DMS53 treated with DMSO at 0.1 percent for 48 hours (cell line): ENCODE results near the gene DNAJC28.
A peak's percentile ranks its signal among the peaks of the same experiment; 100 is the strongest.
"Not testable (repeated sequence)": the region's sequence is repeated elsewhere in the genome, so short reads cannot be mapped to it uniquely, and the experiment has no call there.

Experiments used
- DNase-seq: peaks from one replicate; lab custom pipeline; 2025; ENCODE audit not compliant: unreplicated experiment; lab: John Stamatoyannopoulos, UW

Gene DNAJC28

GRCh38 chr21:33481314-33481943, 10.1 kb downstream of the DNAJC28 start:
- DNase-seq = no peak

DNA sequence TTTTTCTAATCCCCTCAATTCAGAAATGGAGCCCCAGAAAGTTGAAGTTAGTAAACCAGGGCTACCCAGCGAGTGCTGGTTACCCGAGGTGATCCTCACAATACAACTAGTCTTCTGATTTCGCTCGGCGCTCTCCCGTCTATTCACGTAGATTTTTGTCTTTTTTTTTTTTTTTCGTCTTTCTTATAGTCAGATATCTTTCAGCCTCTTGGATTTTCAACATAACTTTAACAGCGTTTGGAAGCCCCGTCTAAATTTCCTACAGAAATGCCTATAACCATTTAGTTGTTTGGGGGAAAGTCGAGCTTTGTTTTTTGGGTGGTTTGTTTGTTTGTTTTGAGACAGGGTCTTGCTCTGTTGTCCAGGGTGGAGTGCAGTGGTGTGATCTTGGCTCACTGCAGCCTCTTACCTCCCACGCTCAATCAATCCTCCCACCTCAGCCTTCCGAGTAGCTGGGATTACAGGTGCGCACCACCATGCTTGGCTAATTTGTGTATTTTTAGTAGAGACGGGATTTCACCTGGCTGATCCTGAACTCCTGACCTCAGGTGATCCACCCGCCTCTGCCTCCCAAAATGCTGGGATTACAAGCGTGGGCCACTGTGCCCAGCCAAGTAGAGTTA, 10.9 kb downstream of the DNAJC28 start:
- no peak for DNase-seq

DNA sequence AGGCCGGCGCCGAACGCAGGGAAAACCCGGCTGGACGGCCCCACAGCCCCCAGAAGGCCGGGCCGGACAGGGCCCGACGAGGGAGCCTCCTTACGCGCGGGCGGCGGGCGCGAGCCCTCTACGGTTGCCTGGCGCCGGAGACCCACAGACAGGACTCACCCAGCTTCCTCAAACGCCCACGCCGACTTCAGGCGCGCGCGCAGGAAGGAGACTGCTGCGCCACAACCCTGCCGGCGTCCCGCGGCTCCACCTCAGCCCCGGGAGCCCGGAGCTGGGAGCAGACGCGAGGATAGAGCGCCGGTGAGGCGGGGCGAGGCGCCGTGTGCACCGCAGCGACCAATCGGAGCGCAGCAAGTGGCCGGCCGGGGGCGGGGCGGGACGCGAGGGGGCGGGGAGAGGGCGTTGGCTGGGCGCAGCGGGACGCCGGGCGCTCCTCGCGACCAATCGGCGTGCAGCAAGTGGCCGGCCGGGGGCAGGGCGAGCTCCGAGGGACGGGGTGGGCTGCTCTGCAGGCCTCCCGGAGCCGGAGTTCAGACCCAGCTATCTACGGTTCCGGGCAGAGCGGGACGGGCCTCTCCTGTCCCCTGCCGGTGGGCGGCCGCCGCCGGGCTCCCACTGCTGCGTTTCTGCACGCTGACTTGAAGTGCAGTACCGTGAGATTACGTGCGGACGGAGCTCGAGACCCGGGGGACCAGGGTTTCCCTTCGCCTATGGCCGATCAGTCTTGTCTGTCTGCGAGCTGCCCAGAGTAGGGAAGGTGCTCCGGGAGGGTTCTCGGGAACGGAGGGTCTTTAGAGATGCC, 11.6 kb downstream of the DNAJC28 start, which contains the start of gene TMEM50B:
TSS of gene TMEM50B (minus strand) at position 296 of the 802 bp plus-strand sequence. CDS start 11,089 bp downstream, outside the sequence.
- peak; percentile 84 for DNase-seq

- no peak for DNase-seq
These were observed 12.4 kb downstream of the DNAJC28 start for GRCh38 chr21:33478935-33479678.

- DNase-seq = no peak
These were observed 13.3 kb downstream of the DNAJC28 start for GRCh38 chr21:33478182-33478581.

- no peak for DNase-seq
These were observed 14.4 kb downstream of the DNAJC28 start for GRCh38 chr21:33477066-33477465.

- no peak for DNase-seq
These were observed 18.2 kb downstream of the DNAJC28 start for GRCh38 chr21:33473344-33473743.

- DNase-seq = no peak
These were observed 20.8 kb downstream of the DNAJC28 start for GRCh38 chr21:33470701-33471100.

GRCh38 chr21:33469183-33469582, 22.3 kb downstream of the DNAJC28 start:
- DNase-seq = not testable (repeated sequence)

- DNase-seq = no peak
These were observed 29.8 kb downstream of the DNAJC28 start for GRCh38 chr21:33461538-33462250.

- no peak for DNase-seq
These were observed 32.7 kb downstream of the DNAJC28 start for GRCh38 chr21:33458861-33459260.

- no peak for DNase-seq
These were observed 35.6 kb downstream of the DNAJC28 start for GRCh38 chr21:33455686-33456446.

DNA sequence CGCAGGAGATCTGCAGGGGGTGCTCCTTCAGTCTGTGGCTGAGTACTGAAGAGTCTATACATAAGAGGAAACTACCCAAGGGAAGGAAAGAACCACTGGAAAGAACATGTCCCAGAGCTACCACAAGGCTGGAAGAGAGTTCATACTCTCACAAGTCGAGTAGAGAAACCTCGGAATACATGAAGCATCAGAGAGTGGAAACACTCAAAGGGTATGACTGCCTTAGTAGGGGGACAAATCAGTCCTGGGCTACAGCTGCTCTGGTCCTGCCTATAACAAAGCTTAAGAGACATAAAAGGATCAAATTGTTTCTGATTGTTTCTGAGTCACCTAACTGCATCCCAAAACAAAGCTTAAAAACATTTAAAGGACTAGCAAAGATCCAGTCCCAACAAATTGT, 39.2 kb downstream of the DNAJC28 start:
- no peak for DNase-seq

DNA sequence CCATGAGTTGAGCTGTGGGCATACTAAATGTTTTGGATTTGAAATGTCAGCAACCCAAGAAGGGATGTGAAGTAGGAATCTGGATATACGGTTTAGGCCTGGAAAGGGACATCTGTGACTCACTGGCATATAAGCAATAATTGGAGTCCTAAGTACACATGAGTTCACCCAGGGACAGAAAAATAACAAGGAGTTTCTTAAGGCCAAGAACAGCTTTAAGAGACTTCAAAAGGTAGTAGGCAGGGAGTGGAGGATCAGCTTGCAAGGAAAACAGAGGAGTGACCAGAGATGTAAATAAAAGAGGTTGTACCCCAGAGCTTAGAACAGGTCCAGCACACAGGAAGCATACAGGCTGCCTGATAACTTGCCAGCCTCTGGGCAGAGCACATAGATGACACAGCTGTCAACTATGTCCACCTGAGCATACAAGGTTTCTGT, 39.9 kb downstream of the DNAJC28 start:
- DNase-seq = no peak

GRCh38 chr21:33449616-33450015, 41.9 kb downstream of the DNAJC28 start:
- DNase-seq = no peak

- not testable (repeated sequence) for DNase-seq
These were observed 44.9 kb downstream of the DNAJC28 start for GRCh38 chr21:33446620-33447019.

DNA sequence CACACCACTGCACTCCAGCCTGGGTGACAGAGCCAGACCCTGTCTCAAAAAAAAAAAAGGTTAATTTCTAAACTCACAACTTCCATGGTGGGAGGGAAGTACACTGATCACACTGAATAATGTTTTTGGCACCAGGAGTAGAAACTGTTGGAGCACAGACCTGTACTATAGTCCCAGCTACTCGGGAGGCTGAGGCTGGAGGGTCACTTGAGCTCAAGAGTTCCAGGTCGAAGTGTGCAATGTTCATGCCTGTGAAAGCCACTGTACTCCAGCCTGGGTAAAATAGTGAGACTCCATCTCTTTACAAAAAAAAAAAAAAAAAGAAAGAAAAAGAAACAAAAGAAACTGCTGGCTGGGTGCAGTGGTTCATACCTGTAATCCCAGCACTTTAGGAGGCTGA, 47.0 kb downstream of the DNAJC28 start:
- no peak for DNase-seq

DNA sequence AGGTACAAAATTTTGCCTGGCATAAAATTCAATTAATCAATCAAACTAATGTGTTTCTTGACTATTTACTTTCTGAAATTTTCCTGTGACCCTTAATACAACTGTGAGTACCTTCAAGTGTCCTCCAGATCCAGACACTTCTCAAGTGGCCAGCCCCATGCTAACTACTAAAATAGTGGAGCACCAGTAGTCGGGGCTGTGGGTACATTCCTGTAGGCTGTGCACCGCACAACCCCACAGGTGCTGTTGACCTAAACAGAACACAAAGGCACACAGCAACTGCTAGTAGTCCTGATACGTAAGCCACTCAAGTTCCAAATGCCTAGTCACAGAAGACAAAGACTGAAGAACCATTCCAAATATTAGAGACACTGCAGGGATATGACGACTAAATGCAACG, 48.3 kb downstream of the DNAJC28 start:
- DNase-seq = no peak

DNA sequence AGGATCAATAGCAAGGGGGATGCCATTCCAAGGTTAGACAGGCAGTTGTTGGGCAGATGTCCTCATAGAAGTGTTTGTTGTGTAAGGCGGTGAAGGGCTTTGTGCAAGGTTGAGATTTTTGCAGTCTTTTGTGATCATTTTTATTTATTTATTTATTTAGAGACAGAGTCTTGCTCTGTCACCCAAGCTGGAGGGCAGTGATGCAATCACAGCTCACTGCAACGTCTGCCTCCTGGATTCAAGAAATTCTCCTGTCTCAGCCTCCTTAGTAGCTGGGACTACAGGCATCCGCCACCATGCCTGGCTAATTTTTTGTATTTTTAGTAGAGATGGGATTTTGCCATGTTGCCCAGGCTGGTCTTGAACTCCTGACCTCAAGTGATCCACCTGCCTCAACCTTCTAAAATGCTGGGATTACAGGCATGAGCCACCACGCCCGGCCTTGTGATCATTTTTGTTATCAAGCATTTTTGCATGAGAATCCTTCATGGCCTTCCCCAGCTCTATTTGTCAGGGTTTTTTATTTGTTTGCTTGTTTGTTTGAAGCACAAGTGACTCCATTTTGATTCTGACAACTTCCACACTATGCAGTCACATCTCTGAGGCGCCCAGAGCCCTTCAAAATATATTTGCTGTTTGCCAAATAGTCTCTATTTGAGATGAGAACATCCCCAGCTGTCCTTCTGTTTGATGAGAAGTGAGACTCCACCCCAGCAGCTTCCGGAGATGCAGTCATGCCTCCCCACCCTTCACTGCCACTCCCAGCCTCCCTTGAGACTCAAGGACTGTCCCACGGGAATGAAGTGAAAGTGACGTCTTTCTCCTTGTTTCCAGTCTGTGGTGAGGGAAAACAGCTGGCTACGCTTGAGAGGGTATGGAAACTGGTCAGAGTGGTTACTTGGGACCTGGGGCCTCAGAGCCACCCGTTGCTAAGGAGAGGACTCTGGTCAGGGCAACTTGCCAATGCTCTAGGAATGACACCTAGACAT, 49.7 kb downstream of the DNAJC28 start:
- peak; percentile 87 for DNase-seq
